Measurements from ENCODE around the gene SLC12A6. TPM values are rescaled to one million over a fixed set of nuclear protein-coding genes. Genes with fewer than 3 reads are reported as not detected.

The SLC12A6 gene
- total RNA-seq, 1 experiment from 2014 or later, result 15.1 TPM

DNA sequence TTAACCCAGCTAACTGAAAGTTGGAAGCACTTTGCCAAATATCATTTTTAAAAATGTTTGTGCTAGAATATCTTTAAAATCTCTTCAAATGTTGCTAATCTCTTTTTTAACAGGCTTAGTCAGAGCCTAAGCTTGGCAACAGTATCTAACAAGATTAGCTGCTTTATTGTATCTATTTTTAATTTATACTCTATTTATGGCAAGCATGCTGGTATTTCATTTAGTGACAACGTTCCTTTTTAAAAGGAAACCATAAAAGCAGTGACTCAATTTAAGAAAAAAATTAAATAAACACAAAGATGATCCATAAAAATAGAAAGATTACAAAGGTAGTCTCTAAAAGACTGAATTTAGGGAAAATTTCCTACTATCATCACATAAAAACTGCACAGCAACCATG is 40.5 kb downstream of the SLC12A6 start:
- TF ChIP-seq EZH2 (IDR thresholded peaks at IDR 0.05) (no peak), SP1 (IDR thresholded peaks at IDR 0.05; ENCODE audit: low read depth) (no peak), ELF1 (IDR thresholded peaks at IDR 0.05; ENCODE audit: borderline replicate concordance, low read depth) (no peak), YY1 (IDR thresholded peaks at IDR 0.05; ENCODE audit: extremely low read depth, insufficient replicate concordance, low read depth, low read length) (no peak), SRF (IDR thresholded peaks at IDR 0.05; ENCODE audit: low read depth) (no peak), ZNF274 (IDR thresholded peaks at IDR 0.05; ENCODE audit: low read depth, low read length) (no peak), POLR2AphosphoS5 (IDR thresholded peaks at IDR 0.05; ENCODE audit: low read depth, low read length) (no peak), EGR1 (IDR thresholded peaks at IDR 0.05; ENCODE audit: low read depth) (no peak)
- TF ChIP-seq, protein P1, sequence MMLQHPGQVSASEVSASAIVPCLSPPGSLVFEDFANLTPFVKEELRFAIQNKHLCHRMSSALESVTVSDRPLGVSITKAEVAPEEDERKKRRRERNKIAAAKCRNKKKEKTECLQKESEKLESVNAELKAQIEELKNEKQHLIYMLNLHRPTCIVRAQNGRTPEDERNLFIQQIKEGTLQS (IDR thresholded peaks at IDR 0.05), result no peak
- TF ChIP-seq, protein P2, sequence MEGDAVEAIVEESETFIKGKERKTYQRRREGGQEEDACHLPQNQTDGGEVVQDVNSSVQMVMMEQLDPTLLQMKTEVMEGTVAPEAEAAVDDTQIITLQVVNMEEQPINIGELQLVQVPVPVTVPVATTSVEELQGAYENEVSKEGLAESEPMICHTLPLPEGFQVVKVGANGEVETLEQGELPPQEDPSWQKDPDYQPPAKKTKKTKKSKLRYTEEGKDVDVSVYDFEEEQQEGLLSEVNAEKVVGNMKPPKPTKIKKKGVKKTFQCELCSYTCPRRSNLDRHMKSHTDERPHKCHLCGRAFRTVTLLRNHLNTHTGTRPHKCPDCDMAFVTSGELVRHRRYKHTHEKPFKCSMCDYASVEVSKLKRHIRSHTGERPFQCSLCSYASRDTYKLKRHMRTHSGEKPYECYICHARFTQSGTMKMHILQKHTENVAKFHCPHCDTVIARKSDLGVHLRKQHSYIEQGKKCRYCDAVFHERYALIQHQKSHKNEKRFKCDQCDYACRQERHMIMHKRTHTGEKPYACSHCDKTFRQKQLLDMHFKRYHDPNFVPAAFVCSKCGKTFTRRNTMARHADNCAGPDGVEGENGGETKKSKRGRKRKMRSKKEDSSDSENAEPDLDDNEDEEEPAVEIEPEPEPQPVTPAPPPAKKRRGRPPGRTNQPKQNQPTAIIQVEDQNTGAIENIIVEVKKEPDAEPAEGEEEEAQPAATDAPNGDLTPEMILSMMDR (IDR thresholded peaks at IDR 0.05 in 2 of 3, conservative IDR thresholded peaks at IDR 0.05 in 1 of 3; ENCODE audit: borderline replicate concordance in 1 of 3, insufficient read depth in 1 of 3, low read depth in 2 of 3, low read length in 2 of 3), result no peak

More for the DNA sequence above, 40.5 kb downstream of the SLC12A6 start:
- Histone ChIP-seq H3K27ac (ENCODE audit: low read depth, low read length) (no peak overlapping the region), H3K9ac (ENCODE audit: low read length) (no peak overlapping the region), H3K4me2 (ENCODE audit: low read length) (no peak overlapping the region), H3K27me3 (ENCODE audit: insufficient read depth, low read length) (no peaks in the 10 kb centered on the region), H3K36me3 (ENCODE audit: control insufficient read depth in 1 of 2, insufficient read depth in 2 of 2, low read length in 2 of 2) (no peaks in the 10 kb centered on the region), H3K79me2 (ENCODE audit: insufficient read depth, low read length) (no peaks in the 10 kb centered on the region), H4K20me1 (ENCODE audit: insufficient read depth) (no peaks in the 10 kb centered on the region), H2AFZ (ENCODE audit: low read depth, low read length, poor library complexity, severe bottlenecking) (no peak overlapping the region), H3K9me2 (ENCODE audit: insufficient read depth) (no peaks in the 10 kb centered on the region), H3K9me3 (ENCODE audit: control insufficient read depth in 1 of 2, insufficient read depth in 1 of 2, low read depth in 1 of 2, low read length in 2 of 2) (no peaks in the 10 kb centered on the region), H3K4me3 (replicated peaks in 1 of 2; ENCODE audit: low read depth in 1 of 2, low read length in 2 of 2) (no peak overlapping the region), H3K4me1 (ENCODE audit: control insufficient read depth in 1 of 2, insufficient read depth in 2 of 2, low read length in 2 of 2) (peaks cover 8 to 15% of the 10 kb centered on the region in 2 experiments)
- intact Hi-C loops (cut with micrococcal nuclease), result no loop called here
- CTCF ChIA-PET, result no interaction called here
- DNase-seq (ENCODE audit: low read depth, low spot score) (no peak), ATAC-seq (no peak)
- POLR2A ChIA-PET, result no interaction called here
- RAD21 ChIA-PET (ENCODE audit: low non-redundant PET in 1 of 2, low total read pairs in 2 of 2, uncharacterized antibody in 2 of 2, unreplicated experiment in 2 of 2), result no interaction called here
- BruUV-seq (replicated peaks), result no TSS peak
